Measurements from ENCODE around the gene FREM1. TPM values are rescaled to one million over a fixed set of nuclear protein-coding genes. Genes with fewer than 3 reads are reported as not detected.

The FREM1 gene
- total RNA-seq, 1 donor from 2014 or later = 2.2 TPM

- Mint-ChIP-seq H3K9me3 (ENCODE audit: unreplicated experiment) (no peaks in the 10 kb centered on the region), H3K27me3 (ENCODE audit: unreplicated experiment) (peaks cover 58% of the 10 kb centered on the region), H3K27ac (ENCODE audit: unreplicated experiment) (no peak overlapping the region), H3K4me1 (ENCODE audit: unreplicated experiment) (no peaks in the 10 kb centered on the region), H3K36me3 (ENCODE audit: unreplicated experiment) (no peaks in the 10 kb centered on the region), H3K4me3 (ENCODE audit: unreplicated experiment) (no peak overlapping the region)
- no peak for DNase-seq (ENCODE audit: extremely low spot score, unreplicated experiment)
- no peak for TF ChIP-seq CTCF (IDR thresholded peaks at IDR 0.05)
Observed at GRCh38 chr9:14769230-14769571, 141.0 kb downstream of the FREM1 start.

GRCh38 chr9:14768405-14769229 lies 141.6 kb downstream of the FREM1 start:
- Mint-ChIP-seq H3K36me3 (ENCODE audit: unreplicated experiment) (no peaks in the 10 kb centered on the region), H3K9me3 (ENCODE audit: unreplicated experiment) (no peaks in the 10 kb centered on the region), H3K27ac (ENCODE audit: unreplicated experiment) (no peak overlapping the region), H3K27me3 (ENCODE audit: unreplicated experiment) (peaks cover 62% of the 10 kb centered on the region), H3K4me3 (ENCODE audit: unreplicated experiment) (no peak overlapping the region), H3K4me1 (ENCODE audit: unreplicated experiment) (no peaks in the 10 kb centered on the region)
- DNase-seq (ENCODE audit: extremely low spot score, unreplicated experiment) = no peak
- peak; percentile 81 for TF ChIP-seq CTCF (IDR thresholded peaks at IDR 0.05)

GRCh38 chr9:14766299-14766698 lies 143.9 kb downstream of the FREM1 start:
- no peaks in the 10 kb centered on the region for H3K36me3 Mint-ChIP-seq (ENCODE audit: unreplicated experiment)
- DNase-seq (ENCODE audit: extremely low spot score, unreplicated experiment) = no peak
- no peaks in the 10 kb centered on the region for H3K4me1 Mint-ChIP-seq (ENCODE audit: unreplicated experiment)
- H3K27ac Mint-ChIP-seq (ENCODE audit: unreplicated experiment) = no peak overlapping the region
- no peaks in the 10 kb centered on the region for H3K9me3 Mint-ChIP-seq (ENCODE audit: unreplicated experiment)
- peaks cover 67% of the 10 kb centered on the region for H3K27me3 Mint-ChIP-seq (ENCODE audit: unreplicated experiment)
- TF ChIP-seq CTCF (IDR thresholded peaks at IDR 0.05) = no peak
- H3K4me3 Mint-ChIP-seq (ENCODE audit: unreplicated experiment) = no peak overlapping the region

- Mint-ChIP-seq H3K27ac (ENCODE audit: unreplicated experiment) (no peak overlapping the region), H3K9me3 (ENCODE audit: unreplicated experiment) (no peaks in the 10 kb centered on the region), H3K4me3 (ENCODE audit: unreplicated experiment) (no peak overlapping the region), H3K27me3 (ENCODE audit: unreplicated experiment) (peaks cover 38% of the 10 kb centered on the region), H3K36me3 (ENCODE audit: unreplicated experiment) (no peaks in the 10 kb centered on the region), H3K4me1 (ENCODE audit: unreplicated experiment) (no peaks in the 10 kb centered on the region)
- no peak for DNase-seq (ENCODE audit: extremely low spot score, unreplicated experiment)
- no peak for TF ChIP-seq CTCF (IDR thresholded peaks at IDR 0.05)
Observed at GRCh38 chr9:14761584-14761983, 148.6 kb downstream of the FREM1 start.

GRCh38 chr9:14760060-14760459 lies 150.2 kb downstream of the FREM1 start:
- Mint-ChIP-seq H3K4me1 (ENCODE audit: unreplicated experiment) (no peaks in the 10 kb centered on the region), H3K9me3 (ENCODE audit: unreplicated experiment) (no peaks in the 10 kb centered on the region), H3K4me3 (ENCODE audit: unreplicated experiment) (no peak overlapping the region), H3K27me3 (ENCODE audit: unreplicated experiment) (peaks cover 35% of the 10 kb centered on the region), H3K36me3 (ENCODE audit: unreplicated experiment) (no peaks in the 10 kb centered on the region), H3K27ac (ENCODE audit: unreplicated experiment) (no peak overlapping the region)
- DNase-seq (ENCODE audit: extremely low spot score, unreplicated experiment) = no peak
- TF ChIP-seq CTCF (IDR thresholded peaks at IDR 0.05) = no peak
